Tibial nerve (tissue), 4 donors: ENCODE results near the gene ACAT1.

Experiments used
- EP300 ChIP-seq, 2 donors: sonication (generic); formaldehyde crosslinking; IDR thresholded peaks; one replicate each; pipeline ENCODE4 v1.6.1; 2017; ENCODE audit warnings: antibody characterized with exemption in 2 of 2, mild to moderate bottlenecking in 1 of 2
- POLR2A ChIP-seq, 2 donors: fragments of 450-650 bp; IDR thresholded peaks; one replicate each; pipeline ENCODE4 v1.6.1; 2017; ENCODE audit warnings: antibody characterized with exemption in 2 of 2, mild to moderate bottlenecking in 2 of 2, moderate library complexity in 2 of 2
- TF ChIP-seq, protein P1 (sequence below), 5 experiments: fragments of 200-600 bp in 3 of 5; fragments of 450-650 bp in 2 of 5; sonication (generic) in 3 of 5; IDR thresholded peaks; one replicate each; pipeline ENCODE4 v1.5.1; 2016 to 2019; ENCODE audit warnings: antibody characterized with exemption in 5 of 5, mild to moderate bottlenecking in 3 of 5, moderate library complexity in 2 of 5

- TF ChIP-seq POLR2A (IDR thresholded peaks at IDR 0.05): no peak
- TF ChIP-seq, protein P1, sequence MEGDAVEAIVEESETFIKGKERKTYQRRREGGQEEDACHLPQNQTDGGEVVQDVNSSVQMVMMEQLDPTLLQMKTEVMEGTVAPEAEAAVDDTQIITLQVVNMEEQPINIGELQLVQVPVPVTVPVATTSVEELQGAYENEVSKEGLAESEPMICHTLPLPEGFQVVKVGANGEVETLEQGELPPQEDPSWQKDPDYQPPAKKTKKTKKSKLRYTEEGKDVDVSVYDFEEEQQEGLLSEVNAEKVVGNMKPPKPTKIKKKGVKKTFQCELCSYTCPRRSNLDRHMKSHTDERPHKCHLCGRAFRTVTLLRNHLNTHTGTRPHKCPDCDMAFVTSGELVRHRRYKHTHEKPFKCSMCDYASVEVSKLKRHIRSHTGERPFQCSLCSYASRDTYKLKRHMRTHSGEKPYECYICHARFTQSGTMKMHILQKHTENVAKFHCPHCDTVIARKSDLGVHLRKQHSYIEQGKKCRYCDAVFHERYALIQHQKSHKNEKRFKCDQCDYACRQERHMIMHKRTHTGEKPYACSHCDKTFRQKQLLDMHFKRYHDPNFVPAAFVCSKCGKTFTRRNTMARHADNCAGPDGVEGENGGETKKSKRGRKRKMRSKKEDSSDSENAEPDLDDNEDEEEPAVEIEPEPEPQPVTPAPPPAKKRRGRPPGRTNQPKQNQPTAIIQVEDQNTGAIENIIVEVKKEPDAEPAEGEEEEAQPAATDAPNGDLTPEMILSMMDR (IDR thresholded peaks at IDR 0.05): no peak
- no peak for TF ChIP-seq EP300 (IDR thresholded peaks at IDR 0.05)
Measured at GRCh38 chr11:108128772-108129171, 7.4 kb downstream of the ACAT1 start.
